Pancreas (tissue), 10 donors: ENCODE measurements around the gene FCHO2. TPM values are rescaled to one million over a fixed set of nuclear protein-coding genes. Genes with fewer than 3 reads are reported as not detected.

Experiments used
- ATAC-seq, 4 donors: fragments of 200-7000 bp; cut with Tn5 transposase; one replicate each; pipeline versions ENCODE4 v1.8.0 to v1.9.1; 2020; ENCODE audit warnings: mild to moderate bottlenecking in 4 of 4, moderate library complexity in 4 of 4
- DNase-seq, 6 donors: peaks; one replicate each; pipeline ENCODE4 v3.0.0-alpha.2; 2020
- FAIRE-seq: peaks from 2 replicates; lab custom pipeline; 2012; peaks lifted over from hg19 to GRCh38; lab: Jason Lieb, UNC
- H3K27ac ChIP-seq, 4 donors: fragments of 200-600 bp; sonication (generic); 1 replicate in 3 of 4; 2 replicates in 1 of 4; pipeline versions ENCODE4 v1.5.0 to v1.8.0; 2020
- H3K27me3 ChIP-seq, 4 donors: fragments of 200-600 bp; one replicate each; pipeline ENCODE4 v1.8.0; 2021
- H3K36me3 ChIP-seq, 3 donors: fragments of 200-600 bp; sonication (generic) in 1 of 3; one replicate each; pipeline versions ENCODE4 v1.5.0 to v1.8.0; 2020 to 2021
- H3K4me1 ChIP-seq, 3 donors: fragments of 200-600 bp; one replicate each; pipeline ENCODE4 v1.8.0; 2021
- H3K4me3 ChIP-seq, 4 donors: fragments of 200-600 bp; sonication (generic) in 2 of 4; one replicate each; pipeline versions ENCODE4 v1.5.0 to v1.8.0; 2020 to 2021
- H3K9me3 ChIP-seq, 4 donors: fragments of 200-600 bp; one replicate each; pipeline ENCODE4 v1.8.0; 2021
- WGBS, 2 donors: extraction: QIAGEN DNeasy Blood & Tissue Kit; methylation state at CpG; one replicate each; pipeline ENCODE4 v1.1.7; 2013; 5-methylcytosine and 5-hydroxymethylcytosine counted together
- intact Hi-C, 3 donors: fragments of 100-400 bp; cut with DNase I; formaldehyde crosslinking; loops; one replicate each; pipeline versions ENCODE4 v1.11.1 to v1.14.2; 2022
- polyA plus RNA-seq, 2 donors: library from polyadenylated mRNA; stranded (reverse); fragments of 200-250 nt; gene quantifications; one replicate each; pipeline ENCODE4 v1.2.3, GENCODE V29; 2013
- total RNA-seq, 6 donors: library from RNA; stranded (reverse); fragmentation: NEBNext Ultra II Directional in 4 of 6; extraction: Animal tissue kit (Norgen Biotek cat#: 25700) in 4 of 6; gene quantifications; one replicate each; pipeline versions ENCODE4 v1.2.1 to v1.2.4, GENCODE V29; 2021 to 2023
- TF ChIP-seq, protein P1 (sequence below), 4 donors: fragments of 200-600 bp; sonication (generic) in 3 of 4; IDR thresholded peaks; one replicate each; pipeline versions ENCODE4 v1.5.0 to v1.8.0; 2021; ENCODE audit warnings: antibody characterized with exemption in 4 of 4
- donor health status: healthy with polysubstance abuse.
- donor health status: DM: no; HTN: no; CAD: no; lungs with moderate emphysema.
- donor health status: DM: no; HTN: no; CAD: no.
- donor health status: control.
- donor health status: control.
- donor health status: Bipolar disorder and iron deficiency.
- donor health status: DM: yes; HTN: yes; CAD: no.
- donor health status: DM: no; HTN: no; CAD: no.
- donor health status: DM: no; HTN: no; CAD: no.
- donor health status: DM: yes; HTN: yes; CAD: no.

The FCHO2 gene
- total and polyA plus RNA-seq, 8 donors = 4.6 to 28.1 (median 12.5) TPM

DNA sequence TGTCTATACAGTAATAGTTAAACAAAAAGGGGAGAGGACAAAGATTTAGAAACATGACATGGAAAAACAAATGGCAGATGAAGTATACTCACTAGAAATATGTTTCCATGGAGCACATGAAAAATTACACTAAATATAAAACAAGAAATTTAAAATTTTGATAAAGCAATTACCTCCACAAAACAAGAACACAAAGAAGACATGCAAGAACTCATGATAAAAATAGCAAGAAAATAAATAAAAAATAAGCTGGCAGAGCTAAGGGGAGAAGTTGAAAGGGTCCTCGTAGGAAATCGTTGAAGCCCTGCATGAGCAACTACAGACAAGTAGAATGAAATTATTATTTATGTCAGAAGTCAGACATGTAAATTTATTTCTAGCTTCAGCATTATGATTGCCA, 141.9 kb downstream of the FCHO2 start:
- Histone ChIP-seq H3K27me3 (no peaks in the 10 kb centered on the region), H3K9me3 (no peaks in the 10 kb centered on the region), H3K4me3 (no peak overlapping the region), H3K27ac (no peak overlapping the region), H3K4me1 (no peaks in the 10 kb centered on the region), H3K36me3 (no peaks in the 10 kb centered on the region)
- WGBS, 2 donors = 92% methylated on average over 2 of the region's 2 CpGs
- TF ChIP-seq, protein P1, sequence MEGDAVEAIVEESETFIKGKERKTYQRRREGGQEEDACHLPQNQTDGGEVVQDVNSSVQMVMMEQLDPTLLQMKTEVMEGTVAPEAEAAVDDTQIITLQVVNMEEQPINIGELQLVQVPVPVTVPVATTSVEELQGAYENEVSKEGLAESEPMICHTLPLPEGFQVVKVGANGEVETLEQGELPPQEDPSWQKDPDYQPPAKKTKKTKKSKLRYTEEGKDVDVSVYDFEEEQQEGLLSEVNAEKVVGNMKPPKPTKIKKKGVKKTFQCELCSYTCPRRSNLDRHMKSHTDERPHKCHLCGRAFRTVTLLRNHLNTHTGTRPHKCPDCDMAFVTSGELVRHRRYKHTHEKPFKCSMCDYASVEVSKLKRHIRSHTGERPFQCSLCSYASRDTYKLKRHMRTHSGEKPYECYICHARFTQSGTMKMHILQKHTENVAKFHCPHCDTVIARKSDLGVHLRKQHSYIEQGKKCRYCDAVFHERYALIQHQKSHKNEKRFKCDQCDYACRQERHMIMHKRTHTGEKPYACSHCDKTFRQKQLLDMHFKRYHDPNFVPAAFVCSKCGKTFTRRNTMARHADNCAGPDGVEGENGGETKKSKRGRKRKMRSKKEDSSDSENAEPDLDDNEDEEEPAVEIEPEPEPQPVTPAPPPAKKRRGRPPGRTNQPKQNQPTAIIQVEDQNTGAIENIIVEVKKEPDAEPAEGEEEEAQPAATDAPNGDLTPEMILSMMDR (IDR thresholded peaks at IDR 0.05) = no peak
- DNase-seq = no peak
- no peak for FAIRE-seq
- ATAC-seq = no peak
- intact Hi-C loops = no loop called here

- H3K36me3 ChIP-seq = no peaks in the 10 kb centered on the region
- no peak for FAIRE-seq
- H3K4me1 ChIP-seq = no peaks in the 10 kb centered on the region
- H3K27ac ChIP-seq = no peak overlapping the region
- H3K9me3 ChIP-seq = no peaks in the 10 kb centered on the region
- 89 to 92% methylated on average over 4 of the region's 4 CpGs for WGBS, 2 donors
- TF ChIP-seq, protein P1 (IDR thresholded peaks at IDR 0.05) = no peak
- ATAC-seq = no peak
- H3K4me3 ChIP-seq = no peak overlapping the region
- no peak for DNase-seq
- intact Hi-C loops = no loop called here
- H3K27me3 ChIP-seq = no peaks in the 10 kb centered on the region
Observed at GRCh38 chr5:73100109-73100508, 144.3 kb downstream of the FCHO2 start.

DNA sequence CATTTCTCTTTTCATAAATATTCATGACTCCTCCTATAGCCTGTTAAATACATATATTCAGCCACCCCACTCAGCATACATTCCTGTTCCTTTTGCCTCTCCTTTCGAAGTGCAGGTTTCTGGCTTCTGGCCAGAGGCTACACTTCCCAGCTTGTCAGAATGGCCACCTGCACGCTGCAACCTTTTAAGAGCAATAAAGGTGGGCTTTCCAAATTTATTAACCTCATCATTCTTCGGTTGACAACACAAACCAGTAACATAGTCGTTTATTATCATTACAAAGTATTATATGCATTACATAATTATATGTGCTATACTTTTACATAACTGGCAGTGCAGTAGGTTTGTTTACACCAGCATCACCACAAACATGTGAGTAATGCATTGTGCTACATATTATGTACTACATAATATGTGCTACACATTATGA, 148.0 kb downstream of the FCHO2 start:
- no peaks in the 10 kb centered on the region for H3K27me3 ChIP-seq

DNA sequence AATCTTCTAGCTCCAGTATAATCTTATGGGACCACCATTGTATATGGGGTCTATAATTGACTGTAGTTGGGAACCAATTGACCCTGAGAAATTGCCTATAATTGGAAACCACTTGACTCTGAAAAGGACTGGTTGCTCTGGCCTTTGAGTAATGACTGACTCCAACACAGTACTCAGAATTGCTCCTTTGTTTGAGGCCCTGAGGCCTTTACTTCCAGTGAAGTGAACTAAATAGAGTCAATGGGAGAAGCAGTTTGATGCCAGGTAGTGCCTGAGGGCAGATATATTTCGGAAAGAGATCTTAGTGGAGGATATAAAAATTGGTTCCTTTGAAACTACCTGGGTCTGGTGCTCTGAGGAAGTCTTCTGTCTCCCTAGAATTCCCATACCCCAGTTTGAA, 148.5 kb downstream of the FCHO2 start:
- H3K4me1 ChIP-seq = no peaks in the 10 kb centered on the region
- no peaks in the 10 kb centered on the region for H3K27me3 ChIP-seq
- no peak overlapping the region for H3K4me3 ChIP-seq
- no peak for DNase-seq
- no peak for FAIRE-seq
- 68 to 73% methylated on average over 1 of the region's 1 CpG for WGBS, 2 donors
- no peak for ATAC-seq
- intact Hi-C loops = no loop called here
- H3K27ac ChIP-seq = no peak overlapping the region
- TF ChIP-seq, protein P1 (IDR thresholded peaks at IDR 0.05) = no peak
- H3K9me3 ChIP-seq = no peaks in the 10 kb centered on the region
- no peaks in the 10 kb centered on the region for H3K36me3 ChIP-seq

More for the DNA sequence above, 148.0 kb downstream of the FCHO2 start:
- FAIRE-seq (no peak), ATAC-seq (no peak), DNase-seq (no peak)
- Histone ChIP-seq H3K4me3 (no peak overlapping the region), H3K36me3 (no peaks in the 10 kb centered on the region), H3K9me3 (no peaks in the 10 kb centered on the region), H3K27ac (no peak overlapping the region), H3K4me1 (no peaks in the 10 kb centered on the region)
- intact Hi-C loops = no loop called here
- 40 to 52% methylated on average over 4 of the region's 4 CpGs for WGBS, 2 donors
- TF ChIP-seq, protein P1 (IDR thresholded peaks at IDR 0.05) = no peak

DNA sequence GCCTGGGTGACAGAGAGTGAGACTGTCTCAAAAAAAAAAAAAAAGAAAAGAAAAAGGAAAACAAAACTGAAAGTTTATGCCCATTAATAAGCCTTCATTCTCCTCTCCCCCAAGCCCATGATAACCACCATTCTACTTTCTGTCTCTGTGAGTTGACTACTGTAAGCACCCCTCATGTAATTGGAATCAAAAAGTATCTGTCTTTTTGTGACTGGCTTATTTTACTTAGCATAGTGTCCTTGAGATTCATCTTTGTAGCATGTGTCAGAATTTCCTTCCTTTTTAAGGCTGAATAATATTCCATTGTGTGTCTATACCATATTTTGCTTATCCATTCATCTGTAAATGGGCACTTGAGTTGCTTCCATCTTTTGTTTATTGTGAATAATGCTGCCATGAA, 150.5 kb downstream of the FCHO2 start:
- TF ChIP-seq, protein P1 (IDR thresholded peaks at IDR 0.05) = no peak
- no peak for ATAC-seq
- Histone ChIP-seq H3K27me3 (no peaks in the 10 kb centered on the region), H3K4me3 (no peak overlapping the region), H3K27ac (no peak overlapping the region), H3K4me1 (no peaks in the 10 kb centered on the region), H3K36me3 (no peaks in the 10 kb centered on the region), H3K9me3 (no peaks in the 10 kb centered on the region)
- intact Hi-C loops = no loop called here
- no peak for FAIRE-seq
- DNase-seq = no peak
